Left kidney (tissue), 2 donors: ENCODE data around the gene GAL3ST2. TPM values are rescaled to one million over a fixed set of nuclear protein-coding genes. Genes with fewer than 3 reads are reported as not detected.
"Not testable (repeated sequence)": the region's sequence is repeated elsewhere in the genome, so short reads cannot be mapped to it uniquely, and the experiment has no call there.

ENCODE experiments used
- DNase-seq: peaks from one replicate; pipeline ENCODE4 v3.0.0-alpha.2; 2013
- polyA plus RNA-seq: library from polyadenylated mRNA; unstranded; fragments of 120-200 nt; gene quantifications from one replicate; pipeline ENCODE4 v1.2.1, GENCODE V29; 2013; ENCODE audit not compliant: insufficient read length

Gene GAL3ST2
- polyA plus RNA-seq, 1 donor: 0.76 TPM

- DNase-seq: no peak
Observed at GRCh38 chr2:241794250-241794823, 17.7 kb downstream of the GAL3ST2 start.

- no peak for DNase-seq
Observed at GRCh38 chr2:241795021-241795999, 18.7 kb downstream of the GAL3ST2 start.

- DNase-seq: no peak
Observed at GRCh38 chr2:241796209-241796608, 19.6 kb downstream of the GAL3ST2 start.

GRCh38 chr2:241796610-241797138, 20.1 kb downstream of the GAL3ST2 start:
- no peak for DNase-seq

GRCh38 chr2:241797441-241798080, 20.9 kb downstream of the GAL3ST2 start:
- DNase-seq: no peak

- no peak for DNase-seq
Observed at GRCh38 chr2:241798081-241798630, 21.5 kb downstream of the GAL3ST2 start.

GRCh38 chr2:241798631-241799521, 22.3 kb downstream of the GAL3ST2 start:
- no peak for DNase-seq

- DNase-seq: no peak
Observed at GRCh38 chr2:241799522-241800197, 23.0 kb downstream of the GAL3ST2 start.

- DNase-seq: not testable (repeated sequence)
Observed at GRCh38 chr2:241800198-241800903, 23.7 kb downstream of the GAL3ST2 start.

GRCh38 chr2:241801611-241802420, 25.2 kb downstream of the GAL3ST2 start:
- no peak for DNase-seq

GRCh38 chr2:241802421-241803318, 26.0 kb downstream of the GAL3ST2 start:
- no peak for DNase-seq

- DNase-seq: peak; percentile 57
Observed at GRCh38 chr2:241803387-241804325, 27.0 kb downstream of the GAL3ST2 start.

- DNase-seq: no peak
Observed at GRCh38 chr2:241804326-241805229, 28.0 kb downstream of the GAL3ST2 start.

GRCh38 chr2:241806217-241806616, 29.6 kb downstream of the GAL3ST2 start:
- DNase-seq: not testable (repeated sequence)

GRCh38 chr2:241808051-241808720, 31.6 kb downstream of the GAL3ST2 start:
- no peak for DNase-seq
